HFF-Myc (cell line): Measurements from ENCODE around the gene C19orf67.

Experiments
- DNase-seq: peaks from one replicate; pipeline ENCODE4 v3.0.0-alpha.2; 2011; ENCODE audit warnings: low read depth; ENCODE audit errors: extremely low read depth
- H3K4me3 ChIP-seq: replicated peaks from 2 replicates; pipeline ENCODE4 v1.5.1; 2011; ENCODE audit warnings: low read depth, mild to moderate bottlenecking, control low read depth, low read length
- CTCF ChIP-seq: IDR thresholded peaks from 2 replicates; pipeline ENCODE4 v1.5.1; 2012; ENCODE audit warnings: mild to moderate bottlenecking, low read depth, low read length, control low read depth; ENCODE audit errors: missing control alignments

Gene C19orf67

GRCh38 chr19:14102756-14103155 lies 17.2 kb upstream of the C19orf67 start:
- no peak for DNase-seq
- TF ChIP-seq CTCF = no peak
- no peak overlapping the region for H3K4me3 ChIP-seq

- no peak for DNase-seq
- TF ChIP-seq CTCF = no peak
- H3K4me3 ChIP-seq = no peak overlapping the region
These were observed 16.6 kb upstream of the C19orf67 start for GRCh38 chr19:14102102-14102696.

- no peak for TF ChIP-seq CTCF
- no peak overlapping the region for H3K4me3 ChIP-seq
- no peak for DNase-seq
These were observed 15.5 kb upstream of the C19orf67 start for GRCh38 chr19:14101003-14101545.

GRCh38 chr19:14097532-14098151 lies 12.1 kb upstream of the C19orf67 start:
- TF ChIP-seq CTCF = peak; percentile 16
- no peak for DNase-seq
- H3K4me3 ChIP-seq = no peak overlapping the region

- DNase-seq = no peak
- no peak for TF ChIP-seq CTCF
- no peak overlapping the region for H3K4me3 ChIP-seq
These were observed 10.8 kb upstream of the C19orf67 start for GRCh38 chr19:14096272-14096992.

GRCh38 chr19:14094854-14095253 lies 9.3 kb upstream of the C19orf67 start:
- no peak overlapping the region for H3K4me3 ChIP-seq
- no peak for TF ChIP-seq CTCF
- no peak for DNase-seq
